ENCODE measurements around the gene FGFR3. TPM values are rescaled to one million over a fixed set of nuclear protein-coding genes. Genes with fewer than 3 reads are reported as not detected.

Gene FGFR3
- total and polyA plus RNA-seq, 9 of the 15 experiments (the other 6 are each of a cell fraction or from before 2014, with no cell fraction given), result 1.2 to 60.4 (median 12.7) TPM

GRCh38 chr4:1792158-1792831 is 798 bp upstream of the FGFR3 start:
- in situ Hi-C loops (cut with MboI), result no loop called here
- CTCF ChIA-PET (ENCODE audit: low intra/inter-chr PET ratio), result interaction anchor here (0.6 kb wide), 1 partner anchor 43 kb away, joined by 3 read pairs; no protein-coding TSS in a partner anchor
- Histone ChIP-seq H3K9me1 (ENCODE audit: control insufficient read depth, insufficient read depth, low read length) (peaks cover 7% of the 10 kb centered on the region), H3K9ac (ENCODE audit: insufficient read depth in 1 of 2, low read depth in 2 of 2, low read length in 2 of 2) (peak overlapping the region; percentile 29 to 87; a peak in 3 of 4 replicates), H3K4me2 (ENCODE audit: insufficient read depth, low read length) (peak overlapping the region; percentile 63), H3K27me3 (ENCODE audit: control insufficient read depth in 2 of 2, insufficient read depth in 2 of 2, low read length in 2 of 2) (no peaks in the 10 kb centered on the region), H4K20me1 (replicated peaks; ENCODE audit: control insufficient read depth, insufficient read depth, low read length) (peaks cover 20% of the 10 kb centered on the region; the same call in 1 of the 2 replicates), H3K4me3 (peak overlapping the region; percentile 29; the same call in 1 of the 2 replicates), H3K4me1 (replicated peaks in 1 of 2; ENCODE audit: control insufficient read depth in 2 of 2, insufficient read depth in 2 of 2, low read length in 2 of 2) (peaks cover 15 to 74% of the 10 kb centered on the region in 2 experiments), H3K27ac (ENCODE audit: extremely low read depth, low read depth, low read length) (no peak overlapping the region; the same call in 2 of the 3 replicates), H3K79me2 (ENCODE audit: control insufficient read depth, insufficient read depth, low read length) (peaks cover 38% of the 10 kb centered on the region), H3K9me3 (replicated peaks; ENCODE audit: control insufficient read depth, insufficient read depth, low read depth, low read length) (no peaks in the 10 kb centered on the region), H2AFZ (ENCODE audit: low read depth, low read length) (peak overlapping the region; percentile 85), H3K36me3 (ENCODE audit: control insufficient read depth, insufficient read depth, low read length) (peaks cover 14% of the 10 kb centered on the region; the same call in 2 of the 3 replicates)
- DNase-seq (ENCODE audit: extremely low read depth in 1 of 4, low spot score in 3 of 4), result no peak
- TF ChIP-seq PTBP1 (IDR thresholded peaks at IDR 0.05; ENCODE audit: low read depth, low read length) (no peak), PCBP1 (IDR thresholded peaks at IDR 0.05; ENCODE audit: low read depth, low read length, poor library complexity, severe bottlenecking) (peak; percentile 31), ZNF263 (CRISPR knock-in tag; IDR thresholded peaks at IDR 0.05; ENCODE audit: borderline replicate concordance) (peak; percentile 81), TFAP4 (CRISPR knock-in tag; IDR thresholded peaks at IDR 0.05; ENCODE audit: borderline replicate concordance) (0 out of 2 replicates have a peak, but pooled peaks have one; percentile 8), NCOR1 (IDR thresholded peaks at IDR 0.05) (no peak)
- WGBS (ENCODE audit: insufficient coverage, low coverage, missing lambda C conversion rate), result 61% methylated on average over 24 of the region's 29 CpGs
- FAIRE-seq, result no peak
- BruUV-seq (replicated peaks), result no TSS peak
- POLR2A ChIA-PET, result interaction anchor here (0.6 to 2.1 kb wide), 6 partner anchors 9 to 196 kb away, joined by 3 to 11 read pairs (median 5); no protein-coding TSS in a partner anchor
- ATAC-seq, result no peak
- intact Hi-C loops (cut with micrococcal nuclease), result no loop called here
